Astrocyte (in vitro differentiated cells and primary cell): ENCODE measurements around the gene APOBEC2.

Experiments used
- CTCF ChIP-seq: IDR thresholded peaks from 2 replicates; pipeline ENCODE4 v1.5.1; 2011; ENCODE audit warnings: low read depth, mild to moderate bottlenecking, inconsistent platforms, low read length, moderate library complexity; ENCODE audit not compliant: insufficient read depth
- EZH2 ChIP-seq: IDR thresholded peaks from 2 replicates; pipeline ENCODE4 v1.6.1; 2012; ENCODE audit warnings: mild to moderate bottlenecking, low read length, inconsistent platforms; ENCODE audit not compliant: insufficient read depth

GRCh38 chr6:41032830-41033229, 20.2 kb upstream of the APOBEC2 start:
- TF ChIP-seq CTCF, result no peak
- TF ChIP-seq EZH2, result no peak
